Central memory CD4-positive, alpha-beta T cell (primary cell): ENCODE results near the gene C5orf15.
A peak's percentile ranks its signal among the peaks of the same experiment; 100 is the strongest.

Source experiments
- DNase-seq: peaks from one replicate; pipeline ENCODE4 v3.0.0; 2022
- total RNA-seq, 3 experiments: gene quantifications; one replicate each; lab custom pipeline; 2026; lab: John Stamatoyannopoulos, UW

C5orf15 gene
- total RNA-seq, result 25.9 to 72.7 (median 34.9) reads per million in 3 experiments

GRCh38 chr5:133968204-133968980, at the start of gene C5orf15:
C5orf15 (minus strand) TSS chr5:133968625; CDS start chr5:133968584, 41 bp downstream.
- DNase-seq, result peak; percentile 92

GRCh38 chr5:134008266-134008749, 39.9 kb upstream of the C5orf15 start:
- DNase-seq, result no peak

GRCh38 chr5:134007581-134008265, 39.3 kb upstream of the C5orf15 start:
- no peak for DNase-seq

- no peak for DNase-seq
Observed at GRCh38 chr5:134006115-134006514, 37.7 kb upstream of the C5orf15 start.

- peak; percentile 7 for DNase-seq
Observed at GRCh38 chr5:134005417-134006061, 37.1 kb upstream of the C5orf15 start.

- DNase-seq, result peak; percentile 93
Observed at GRCh38 chr5:134004626-134005416, 36.4 kb upstream of the C5orf15 start, which contains the start of gene VDAC1. VDAC1 (minus strand) TSS chr5:134004975; CDS start chr5:133993012, 11,963 bp downstream.

- DNase-seq, result peak; percentile 39
Observed at GRCh38 chr5:134003817-134004625, 35.6 kb upstream of the C5orf15 start.

GRCh38 chr5:134003064-134003816, 34.8 kb upstream of the C5orf15 start:
- no peak for DNase-seq

- DNase-seq, result no peak
Observed at GRCh38 chr5:134001938-134002731, 33.7 kb upstream of the C5orf15 start.

- no peak for DNase-seq
Observed at GRCh38 chr5:134000696-134001453, 32.5 kb upstream of the C5orf15 start.

- no peak for DNase-seq
Observed at GRCh38 chr5:134000091-134000511, 31.7 kb upstream of the C5orf15 start.

GRCh38 chr5:133998807-133999206, 30.4 kb upstream of the C5orf15 start:
- DNase-seq, result no peak

GRCh38 chr5:133998042-133998441, 29.6 kb upstream of the C5orf15 start:
- no peak for DNase-seq

GRCh38 chr5:133996683-133997252, 28.3 kb upstream of the C5orf15 start:
- no peak for DNase-seq

- DNase-seq, result no peak
Observed at GRCh38 chr5:133995883-133996563, 27.6 kb upstream of the C5orf15 start.

GRCh38 chr5:133995341-133995740, 26.9 kb upstream of the C5orf15 start:
- no peak for DNase-seq

GRCh38 chr5:133994990-133995333, 26.5 kb upstream of the C5orf15 start:
- DNase-seq, result no peak
